HG02588 (cell line): Measurements from ENCODE around the gene ARHGAP19.

ENCODE experiments used
- ATAC-seq: cut with Tn5 transposase; IDR thresholded peaks from one replicate; pipeline ENCODE4 v1.9.1; 2021; ENCODE audit warnings: mild to moderate bottlenecking, moderate library complexity; ENCODE audit not compliant: unreplicated experiment

The ARHGAP19 gene

DNA sequence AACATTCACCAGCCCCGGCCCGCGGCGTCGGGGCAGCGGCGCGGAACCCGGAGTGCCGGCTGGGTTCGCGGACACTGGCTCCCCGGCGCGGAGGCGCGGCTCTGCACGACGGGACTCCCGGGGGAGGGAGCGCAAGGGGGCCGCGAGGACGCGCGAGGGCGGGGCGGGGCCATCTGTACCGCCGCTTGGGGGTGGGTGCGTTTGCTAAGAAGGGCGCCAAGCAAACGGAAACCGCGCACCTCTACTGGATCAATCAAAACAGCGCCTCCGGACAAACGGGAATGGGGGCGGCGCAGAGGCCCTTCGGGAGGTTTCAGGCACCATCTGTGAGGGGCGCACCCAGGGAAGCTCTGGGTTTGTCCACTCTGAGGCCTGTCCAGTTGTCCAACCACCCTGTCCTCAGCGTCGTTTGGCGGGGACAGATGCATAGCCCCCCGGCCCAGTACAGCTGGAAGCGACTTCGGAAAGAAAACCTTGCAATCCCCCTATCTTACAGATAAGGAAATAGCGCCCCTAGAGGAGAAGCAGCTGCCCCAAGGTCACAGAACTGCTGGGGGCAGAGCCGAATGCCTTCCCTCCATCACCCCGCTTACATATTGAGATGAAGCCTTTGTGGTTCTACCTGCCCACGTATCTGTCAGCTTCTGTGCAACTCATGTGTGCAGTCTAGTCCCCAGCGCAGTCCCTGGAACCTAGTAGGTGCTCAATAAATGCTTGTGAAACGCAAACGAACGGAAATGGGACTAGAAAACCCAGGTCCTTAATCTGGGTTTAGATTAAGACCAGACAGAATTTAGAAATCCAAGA, 96.0 kb downstream of the ARHGAP19 start:
- no peak for ATAC-seq

GRCh38 chr10:97195706-97196222, 96.7 kb downstream of the ARHGAP19 start:
- no peak for ATAC-seq

DNA sequence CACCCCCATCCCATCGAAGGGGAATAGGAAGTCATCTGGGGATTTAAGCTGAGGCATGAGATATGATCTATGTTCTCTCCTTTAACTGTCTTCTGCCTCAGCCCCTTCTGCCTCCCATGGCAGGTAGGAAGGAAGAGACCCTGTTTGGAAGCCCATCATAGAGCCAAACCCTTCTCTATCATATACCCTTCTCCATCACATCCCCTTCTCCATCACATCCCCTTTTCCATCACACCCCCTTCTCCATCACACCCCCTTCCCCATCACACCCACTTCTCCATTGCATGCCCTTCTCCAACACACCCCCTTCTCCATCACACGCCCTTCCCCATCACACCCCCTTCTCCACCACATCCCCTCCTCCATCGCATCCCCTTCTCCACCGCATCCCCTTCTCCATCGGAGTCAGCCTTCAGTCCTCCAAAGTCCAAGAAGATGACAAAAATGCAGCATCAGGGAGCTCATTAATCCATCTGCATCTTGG, 99.4 kb downstream of the ARHGAP19 start:
- no peak for ATAC-seq

DNA sequence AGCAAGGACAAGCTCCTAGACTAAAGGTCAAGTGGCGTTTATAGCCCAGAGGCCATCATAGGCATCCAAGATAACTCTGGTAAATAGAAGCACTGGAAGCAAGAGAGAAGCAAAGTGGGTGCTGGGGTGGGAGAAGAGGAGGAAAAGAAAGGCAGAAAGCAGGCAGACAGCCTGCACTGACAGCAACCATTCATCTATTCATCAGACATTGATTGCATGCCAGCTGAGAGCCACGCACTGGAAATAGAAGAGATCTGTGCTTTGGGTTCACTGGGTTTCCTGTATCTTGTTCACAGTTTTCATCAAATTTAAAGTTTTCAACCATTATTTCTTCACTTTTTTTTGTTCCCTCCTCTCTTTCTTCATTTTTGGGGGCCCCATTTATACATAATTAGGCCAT, 102.0 kb downstream of the ARHGAP19 start:
- no peak for ATAC-seq

DNA sequence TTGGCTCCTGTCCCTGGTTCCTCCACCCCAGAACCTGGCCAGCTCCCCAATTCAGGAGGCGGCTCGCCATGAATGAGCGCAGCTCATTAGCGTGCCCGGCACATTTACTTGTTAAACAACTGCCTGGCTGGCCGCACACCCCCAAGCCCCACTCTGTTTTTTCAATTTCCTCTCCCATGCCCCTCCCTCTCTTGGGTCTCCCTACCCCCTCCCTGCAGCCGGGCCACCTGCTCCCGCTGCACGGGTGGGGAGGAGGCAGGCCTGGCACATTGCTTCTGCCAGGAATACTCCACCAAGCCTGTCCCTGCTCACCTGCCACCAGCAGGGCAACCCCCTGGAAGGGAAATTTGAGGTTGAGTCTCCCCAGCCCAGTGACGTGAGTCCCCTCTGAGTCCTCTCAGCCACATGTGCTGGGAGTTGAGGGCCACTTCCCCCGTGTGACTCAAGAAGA, 104.2 kb downstream of the ARHGAP19 start:
- ATAC-seq, result no peak

GRCh38 chr10:97186911-97187310, 105.5 kb downstream of the ARHGAP19 start:
- ATAC-seq, result no peak

DNA sequence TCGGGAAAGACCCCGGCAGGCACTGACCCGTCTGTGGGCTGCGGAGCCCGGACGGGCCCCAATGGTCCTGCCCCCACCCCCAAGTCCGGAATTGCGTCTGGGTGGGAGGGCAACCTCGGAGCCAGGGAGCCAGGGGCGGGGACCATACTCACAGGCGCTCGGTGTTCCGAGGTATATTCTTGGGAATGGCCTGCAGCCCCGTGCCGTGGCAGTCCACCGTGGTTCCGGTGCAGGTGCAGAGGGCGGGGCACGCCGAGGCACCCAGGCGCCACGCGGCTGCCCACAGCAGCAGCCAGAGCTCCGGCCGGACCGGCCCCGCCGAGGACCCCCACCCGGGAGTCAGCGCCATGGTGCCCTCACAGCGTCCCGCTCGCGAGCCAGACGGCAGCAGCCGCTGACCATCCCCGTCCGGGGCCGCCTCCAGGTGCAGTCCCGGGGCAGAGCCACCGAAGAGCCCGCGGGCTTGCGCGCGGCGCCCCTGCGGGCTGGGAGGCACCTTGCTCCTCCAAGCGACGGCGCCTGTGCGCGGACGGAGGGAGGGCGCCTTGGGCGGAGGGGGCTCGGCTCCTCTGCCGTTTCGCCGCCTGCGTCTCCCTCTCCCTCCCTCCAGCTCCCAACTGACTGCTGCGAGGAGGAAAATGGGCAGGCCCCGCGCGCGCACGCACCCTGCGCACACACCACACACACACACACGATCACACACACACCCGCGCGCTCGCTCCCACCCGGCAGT, 106.9 kb downstream of the ARHGAP19 start, which contains the start of gene SLIT1:
Gene SLIT1 (minus strand): TSS at position 634 of the 733 bp plus-strand sequence. CDS start 285 bp downstream, at position 349.
- no peak for ATAC-seq

DNA sequence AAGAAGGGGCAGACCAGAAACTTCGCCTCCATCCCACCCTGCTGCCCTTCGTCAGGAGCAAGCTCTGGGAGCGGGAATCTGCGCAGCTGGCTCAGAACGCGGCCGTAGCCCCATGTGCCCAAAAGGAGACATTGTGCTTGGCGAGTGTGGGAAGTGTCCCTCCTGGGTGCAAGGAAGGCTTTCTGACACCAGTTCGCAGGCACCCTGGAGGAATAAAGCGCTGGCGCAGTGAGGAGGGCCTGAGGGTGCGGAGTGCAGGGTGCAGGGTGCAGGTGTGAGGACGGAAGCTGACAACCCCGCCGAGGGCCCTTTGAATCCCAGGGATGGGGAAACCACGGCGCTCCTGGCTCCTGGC, 107.5 kb downstream of the ARHGAP19 start:
- no peak for ATAC-seq

- ATAC-seq, result no peak
These were observed 109.1 kb downstream of the ARHGAP19 start for GRCh38 chr10:97183314-97183713.

- no peak for ATAC-seq
These were observed 110.0 kb downstream of the ARHGAP19 start for GRCh38 chr10:97182288-97182990.

DNA sequence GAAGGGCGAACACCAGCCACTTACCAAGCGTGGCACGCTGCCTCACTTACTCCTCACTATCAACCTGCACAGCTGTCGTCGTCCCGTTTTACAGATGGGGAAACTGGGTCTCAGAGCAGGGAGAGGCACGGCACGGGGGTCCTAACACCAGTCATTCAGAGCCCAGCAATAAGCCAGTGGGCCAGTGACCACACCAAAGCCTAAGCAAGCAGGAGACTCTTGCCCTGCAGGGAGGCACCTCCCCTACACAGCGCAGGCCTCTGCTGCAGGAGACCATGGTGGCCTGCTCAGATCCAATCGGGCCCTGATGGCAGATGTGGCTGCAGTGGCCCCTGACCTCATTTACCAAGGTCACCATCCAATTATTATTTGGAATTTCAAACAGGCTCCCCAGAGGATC, 111.5 kb downstream of the ARHGAP19 start:
- ATAC-seq, result no peak

- no peak for ATAC-seq
These were observed 112.1 kb downstream of the ARHGAP19 start for GRCh38 chr10:97180363-97180755.

DNA sequence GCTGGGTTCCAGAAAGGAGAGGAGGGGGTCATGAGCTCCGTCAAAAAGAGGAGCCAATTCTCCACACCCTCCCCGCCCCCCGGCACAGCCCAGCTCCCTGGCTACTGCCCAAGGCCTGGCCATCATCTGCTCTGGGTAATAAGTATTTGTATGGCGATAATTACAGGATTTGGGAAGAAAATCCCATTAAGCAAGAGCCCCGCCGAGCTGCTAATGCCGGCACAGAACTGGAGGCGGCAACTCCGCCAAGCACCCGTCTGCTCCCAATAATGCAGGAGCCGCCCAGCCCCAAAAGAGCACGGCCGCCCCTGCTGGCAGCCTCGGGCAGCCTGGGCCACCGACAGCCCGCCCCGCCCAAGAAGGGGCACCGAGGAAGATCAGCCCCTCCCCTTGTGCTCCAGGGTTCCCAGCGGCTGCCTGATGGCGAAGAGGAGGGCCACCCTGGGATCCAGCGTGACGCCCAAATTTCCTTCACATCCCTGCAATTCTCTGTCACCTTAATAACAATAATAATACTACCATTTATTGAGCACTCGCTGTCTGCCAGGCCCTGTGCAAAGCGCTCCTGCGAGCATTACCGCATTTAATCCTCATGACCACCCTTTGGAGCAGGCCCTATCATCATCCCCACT, 112.6 kb downstream of the ARHGAP19 start:
- ATAC-seq, result no peak

GRCh38 chr10:97179311-97179710, 113.1 kb downstream of the ARHGAP19 start:
- no peak for ATAC-seq

DNA sequence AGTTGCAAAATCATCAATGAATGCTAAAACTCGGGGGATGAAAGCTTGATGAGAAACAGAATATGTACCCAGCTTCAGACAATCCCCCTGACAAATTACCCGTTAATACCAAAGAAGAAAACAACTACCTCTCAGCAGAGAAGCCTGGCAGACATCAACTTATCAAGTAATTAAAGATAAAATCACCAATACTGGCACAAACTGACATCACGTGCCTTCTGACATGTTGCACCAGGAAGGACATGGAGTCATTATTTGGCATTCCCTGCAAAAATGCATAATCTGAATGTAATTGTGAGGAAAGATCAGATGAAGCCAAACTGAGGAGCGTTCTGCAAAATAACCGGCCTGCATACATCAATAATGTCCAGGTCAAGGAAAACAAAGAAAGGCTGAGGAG, 114.4 kb downstream of the ARHGAP19 start:
- no peak for ATAC-seq

- no peak for ATAC-seq
These were observed 116.2 kb downstream of the ARHGAP19 start for GRCh38 chr10:97176226-97176625.

- ATAC-seq, result no peak
These were observed 116.9 kb downstream of the ARHGAP19 start for GRCh38 chr10:97175586-97175985.

- ATAC-seq, result no peak
These were observed 117.5 kb downstream of the ARHGAP19 start for GRCh38 chr10:97174941-97175340.

- no peak for ATAC-seq
These were observed 118.1 kb downstream of the ARHGAP19 start for GRCh38 chr10:97174276-97174775.

GRCh38 chr10:97173036-97173435, 119.4 kb downstream of the ARHGAP19 start:
- ATAC-seq, result no peak
